Measurements from ENCODE around the gene MGAT4B. TPM values are rescaled to one million over a fixed set of nuclear protein-coding genes. Genes with fewer than 3 reads are reported as not detected.

The MGAT4B gene
- total RNA-seq (2022; extraction: Qiagen RNA extraction) = 184 to 220 TPM (median 202 TPM) in 5 replicates

GRCh38 chr5:179806250-179807048 is at the start of gene MGAT4B:
MGAT4B (minus strand) TSS chr5:179806866; CDS start chr5:179806583, 283 bp downstream.

DNA sequence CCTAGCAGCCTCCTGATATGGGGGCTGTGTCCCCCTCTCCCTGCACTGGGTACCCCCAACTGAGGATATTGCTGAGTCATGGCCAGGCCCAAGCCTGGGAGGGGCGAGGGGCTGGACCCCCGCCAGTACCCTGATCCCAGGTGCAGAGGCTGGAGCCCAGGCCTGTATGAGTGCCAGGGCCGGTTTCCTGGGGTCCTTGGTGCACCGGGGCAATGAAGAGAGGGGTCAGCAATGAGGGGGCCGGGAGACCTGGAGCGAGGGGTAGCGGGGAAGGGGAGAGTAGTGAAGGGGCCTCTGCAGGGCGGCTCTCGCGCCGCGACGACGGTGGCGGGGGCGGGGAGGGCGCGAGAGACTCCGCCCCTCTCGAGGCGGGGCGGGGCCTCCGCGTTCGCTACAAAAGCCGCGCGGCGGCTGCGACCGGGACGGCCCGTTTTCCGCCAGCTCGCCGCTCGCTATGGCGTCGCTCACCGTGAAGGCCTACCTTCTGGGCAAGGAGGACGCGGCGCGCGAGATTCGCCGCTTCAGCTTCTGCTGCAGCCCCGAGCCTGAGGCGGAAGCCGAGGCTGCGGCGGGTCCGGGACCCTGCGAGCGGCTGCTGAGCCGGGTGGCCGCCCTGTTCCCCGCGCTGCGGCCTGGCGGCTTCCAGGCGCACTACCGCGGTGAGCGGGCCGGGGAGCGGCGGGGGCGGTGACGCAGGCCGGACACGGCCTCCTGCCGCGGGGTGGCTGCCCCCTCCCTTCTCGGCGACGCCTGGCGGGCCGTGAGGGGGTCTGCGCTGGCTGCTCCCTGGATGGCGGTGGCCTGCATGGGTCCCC is 14.0 kb upstream of the MGAT4B start, which contains the start of gene SQSTM1:
Gene SQSTM1 (plus strand): TSS at position 423 of the 815 bp plus-strand sequence. CDS start 32 bp downstream, at position 455.

GRCh38 chr5:179793468-179794139 is 13.1 kb downstream of the MGAT4B start, which contains the start of gene LTC4S:
LTC4S (plus strand) TSS chr5:179793986; CDS start chr5:179794081, 95 bp downstream.

Other genes starting within 250 kb of the MGAT4B start
- 414 to 770 TPM (median 466 TPM) in 5 replicates for gene HNRNPH1, start 183.2 kb downstream of the MGAT4B start, total RNA-seq (2022; extraction: Qiagen RNA extraction)
- gene CBY3, start 125.8 kb downstream of the MGAT4B start, total RNA-seq (2022; extraction: Qiagen RNA extraction) = not detected in 5 replicates
- 311 to 445 TPM (median 348 TPM) in 5 replicates for gene CANX, start 107.9 kb downstream of the MGAT4B start, total RNA-seq (2022; extraction: Qiagen RNA extraction)
- 15.5 to 19.3 TPM (median 18.2 TPM) in 5 replicates for gene MAML1, start 74.0 kb downstream of the MGAT4B start, total RNA-seq (2022; extraction: Qiagen RNA extraction)
- 0.31 TPM in 1 of 5 replicates, not detected in the others for gene LTC4S, start 12.9 kb downstream of the MGAT4B start, total RNA-seq (2022; extraction: Qiagen RNA extraction)
- 717 to 1,307 TPM (median 840 TPM) in 5 replicates for gene SQSTM1, start 14.0 kb upstream of the MGAT4B start, total RNA-seq (2022; extraction: Qiagen RNA extraction)
- gene MRNIP, start 52.0 kb upstream of the MGAT4B start, total RNA-seq (2022; extraction: Qiagen RNA extraction) = 17.0 to 21.1 TPM (median 19.3 TPM) in 5 replicates
- 60.0 to 66.0 TPM (median 63.4 TPM) in 5 replicates for gene TBC1D9B, start 101.0 kb upstream of the MGAT4B start, total RNA-seq (2022; extraction: Qiagen RNA extraction)